ENCODE measurements around the gene RAD51B. TPM values are rescaled to one million over a fixed set of nuclear protein-coding genes. Genes with fewer than 3 reads are reported as not detected.
A peak's percentile ranks its signal among the peaks of the same experiment; 100 is the strongest.

Gene RAD51B
- total and polyA plus RNA-seq, 9 of the 15 experiments (the other 6 are each of a cell fraction or from before 2014, with no cell fraction given): 8.5 to 17.3 (median 11.3) TPM

- Histone ChIP-seq H3K4me1 (replicated peaks in 1 of 2; ENCODE audit: control insufficient read depth in 2 of 2, insufficient read depth in 2 of 2, low read length in 2 of 2) (no peaks in the 10 kb centered on the region), H3K27me3 (ENCODE audit: control insufficient read depth in 2 of 2, insufficient read depth in 2 of 2, low read length in 2 of 2) (no peaks in the 10 kb centered on the region), H3K9ac (ENCODE audit: insufficient read depth in 1 of 2, low read depth in 2 of 2, low read length in 2 of 2) (no peak overlapping the region), H3K79me2 (ENCODE audit: control insufficient read depth, insufficient read depth, low read length) (no peaks in the 10 kb centered on the region), H3K9me1 (ENCODE audit: control insufficient read depth, insufficient read depth, low read length) (no peaks in the 10 kb centered on the region), H3K4me2 (ENCODE audit: insufficient read depth, low read length) (no peak overlapping the region), H2AFZ (ENCODE audit: low read depth, low read length) (no peak overlapping the region), H3K27ac (ENCODE audit: extremely low read depth, low read depth, low read length) (no peak overlapping the region), H3K36me3 (ENCODE audit: control insufficient read depth, insufficient read depth, low read length) (no peaks in the 10 kb centered on the region), H3K4me3 (no peak overlapping the region), H3K9me3 (replicated peaks; ENCODE audit: control insufficient read depth, insufficient read depth, low read depth, low read length) (no peaks in the 10 kb centered on the region), H4K20me1 (replicated peaks; ENCODE audit: control insufficient read depth, insufficient read depth, low read length) (no peaks in the 10 kb centered on the region)
- intact Hi-C loops (cut with micrococcal nuclease): loop anchor here (5.0 kb wide), 1 partner anchor 296 kb away; no protein-coding TSS in a partner anchor
- ChIA-PET CTCF (ENCODE audit: low intra/inter-chr PET ratio) (no interaction called here), POLR2A (interaction anchor here (0.7 to 1.5 kb wide), 3 partner anchors 10 to 1092 kb away, joined by 3 read pairs; no protein-coding TSS in a partner anchor)
- 8% methylated on average over 5 of the region's 5 CpGs for whole genome bisulfite sequencing (ENCODE audit: insufficient coverage, low coverage, missing lambda C conversion rate)
- TF ChIP-seq PBX2 (CRISPR knock-in tag; IDR thresholded peaks at IDR 0.05; ENCODE audit: low read depth) (no peak), PBX2 (tag; conservative IDR thresholded peaks at IDR 0.05; ENCODE audit: low read depth) (no peak), ATF3 (IDR thresholded peaks at IDR 0.05) (peak; percentile 57; the same call in 1 of the 2 replicates), ATF3 (CRISPR knock-in tag; conservative IDR thresholded peaks at IDR 0.05) (no peak), ZKSCAN1 (IDR thresholded peaks at IDR 0.05; ENCODE audit: low read depth, low read length) (0 out of 2 replicates have a peak, but pooled peaks have one; percentile 43)
- in situ Hi-C loops (cut with MboI): no loop called here
- no peak for FAIRE-seq
- no TSS peak for BruUV-seq (replicated peaks)
- no peak for DNase-seq (ENCODE audit: extremely low read depth in 1 of 4, low spot score in 3 of 4)
- ATAC-seq: no peak
Measured at GRCh38 chr14:68520637-68521556, 701.3 kb downstream of the RAD51B start.

Data from K562 (cell line).